Measurements from ENCODE around the gene VASH2.
"Not testable (repeated sequence)": the region's sequence is repeated elsewhere in the genome, so short reads cannot be mapped to it uniquely, and the experiment has no call there.

Gene VASH2

GRCh38 chr1:212950243-212951125, at the start of gene VASH2:
TSS of gene VASH2 (plus strand) at chr1:212950541. CDS start at chr1:212951543, 1,002 bp downstream.
- Histone ChIP-seq H3K27ac (no peak within 1 kb of the TSS), H3K4me3 (peak within 1 kb of the TSS; percentile 75)
- TF ChIP-seq CTCF (IDR thresholded peaks at IDR 0.05) = no peak
- peak; percentile 84 for DNase-seq (ENCODE audit: low spot score)

GRCh38 chr1:212901290-212901689, 49.1 kb upstream of the VASH2 start:
- no peak for DNase-seq (ENCODE audit: low spot score)
- Histone ChIP-seq H3K27ac (no peak overlapping the region), H3K4me3 (no peak overlapping the region)
- TF ChIP-seq CTCF (IDR thresholded peaks at IDR 0.05) = no peak

- no peak for TF ChIP-seq CTCF (IDR thresholded peaks at IDR 0.05)
- Histone ChIP-seq H3K27ac (no peak overlapping the region), H3K4me3 (no peak overlapping the region)
- DNase-seq (ENCODE audit: low spot score) = no peak
Observed at GRCh38 chr1:212902054-212902453, 48.3 kb upstream of the VASH2 start.

GRCh38 chr1:212903664-212904063, 46.7 kb upstream of the VASH2 start:
- TF ChIP-seq CTCF (IDR thresholded peaks at IDR 0.05) = no peak
- no peak overlapping the region for H3K4me3 ChIP-seq
- no peak for DNase-seq (ENCODE audit: low spot score)
- H3K27ac ChIP-seq = no peak overlapping the region

GRCh38 chr1:212908071-212908470, 42.3 kb upstream of the VASH2 start:
- not testable (repeated sequence) for H3K27ac ChIP-seq; DNase-seq (ENCODE audit: low spot score)

GRCh38 chr1:212908971-212909370, 41.4 kb upstream of the VASH2 start:
- no peak overlapping the region for H3K4me3 ChIP-seq
- no peak for TF ChIP-seq CTCF (IDR thresholded peaks at IDR 0.05)
- H3K27ac ChIP-seq = no peak overlapping the region
- DNase-seq (ENCODE audit: low spot score) = no peak

More at GRCh38 chr1:212908071-212908470, 42.3 kb upstream of the VASH2 start:
- H3K4me3 ChIP-seq = not testable (repeated sequence)

- TF ChIP-seq CTCF (IDR thresholded peaks at IDR 0.05) = no peak
- H3K4me3 ChIP-seq = no peak overlapping the region
- DNase-seq (ENCODE audit: low spot score) = no peak
- H3K27ac ChIP-seq = no peak overlapping the region
Observed at GRCh38 chr1:212909652-212910063, 40.7 kb upstream of the VASH2 start.

GRCh38 chr1:212910213-212910612, 40.1 kb upstream of the VASH2 start:
- not testable (repeated sequence) for H3K4me3 ChIP-seq; DNase-seq (ENCODE audit: low spot score); H3K27ac ChIP-seq

GRCh38 chr1:212913638-212914037, 36.7 kb upstream of the VASH2 start:
- not testable (repeated sequence) for DNase-seq (ENCODE audit: low spot score); H3K27ac ChIP-seq; H3K4me3 ChIP-seq

- not testable (repeated sequence) for DNase-seq (ENCODE audit: low spot score)
Observed at GRCh38 chr1:212914110-212914509, 36.2 kb upstream of the VASH2 start.

More at GRCh38 chr1:212914110-212914509, 36.2 kb upstream of the VASH2 start:
- not testable (repeated sequence) for H3K27ac ChIP-seq, H3K4me3 ChIP-seq

All from coronary artery (tissue), 2 donors.